K562 (cell line): ENCODE data around the gene ACOX2. TPM values are rescaled to one million over a fixed set of nuclear protein-coding genes. Genes with fewer than 3 reads are reported as not detected.
A peak's percentile ranks its signal among the peaks of the same experiment; 100 is the strongest.

Experiments
- BHLHE40 ChIP-seq: IDR thresholded peaks from 2 replicates; pipeline ENCODE4 v1.6.1; 2011; ENCODE audit warnings: low read length, improper control_type of control experiment
- CBFA2T3 ChIP-seq: fragments of 450-650 bp; IDR thresholded peaks from 2 replicates; pipeline ENCODE4 v1.6.1; 2017
- CHD1 ChIP-seq: fragments of 200-600 bp; sonication (generic); IDR thresholded peaks from one replicate; pipeline ENCODE4 v1.6.1; 2012; ENCODE audit warnings: mild to moderate bottlenecking, moderate library complexity, low read length, inconsistent platforms
- CXXC5 ChIP-seq: fragments of 250-450 bp; sonication (Bioruptor Pico); IDR thresholded peaks from 2 replicates; pipeline ENCODE4 v1.8.0; 2022; ENCODE audit warnings: inconsistent platforms, mild to moderate bottlenecking, moderate library complexity
- EP300 ChIP-seq: IDR thresholded peaks from 2 replicates; pipeline ENCODE4 v1.6.1; 2012; ENCODE audit warnings: low read length, improper control_type of control experiment
- FIP1L1 ChIP-seq: fragments of 200-400 bp; formaldehyde crosslinking; IDR thresholded peaks from 2 replicates; pipeline ENCODE4 v1.6.1; 2018; ENCODE audit warnings: mild to moderate bottlenecking, low read depth, low read length; ENCODE audit not compliant: poor library complexity, severe bottlenecking
- L3MBTL2 ChIP-seq: fragments of 450-650 bp; IDR thresholded peaks from 2 replicates; pipeline ENCODE4 v1.6.1; 2016; ENCODE audit warnings: mild to moderate bottlenecking, moderate library complexity
- MAZ ChIP-seq, 2 experiments: fragments of 450-650 bp in 1 of 2; sonication (generic) in 1 of 2; formaldehyde crosslinking; IDR thresholded peaks in 1 of 2; conservative IDR thresholded peaks in 1 of 2; 2 replicates each; pipeline versions ENCODE4 v1.4.0 to v1.5.0; 2020; ENCODE audit warnings: mild to moderate bottlenecking in 1 of 2, missing genetic modification reagents in 1 of 2
- MBD2 ChIP-seq: sonication (generic); IDR thresholded peaks from 2 replicates; pipeline ENCODE4 v1.6.1; 2016; ENCODE audit warnings: low read depth, borderline replicate concordance
- MYC ChIP-seq, 2 experiments: fragments of 250-450 bp in 1 of 2; sonication (Bioruptor Pico) in 1 of 2; IDR thresholded peaks; 2 replicates each; pipeline versions ENCODE4 v1.5.1 to v1.6.1; 2012 to 2021; ENCODE audit warnings: low read depth in 2 of 2, borderline replicate concordance in 1 of 2, improper control_type of control experiment in 1 of 2, low read length in 1 of 2, mild to moderate bottlenecking in 1 of 2, moderate library complexity in 1 of 2
- NR4A1 ChIP-seq, 2 experiments: fragments of 250-450 bp in 1 of 2; fragments of 450-650 bp in 1 of 2; sonication (Bioruptor Pico) in 1 of 2; IDR thresholded peaks; 2 replicates each; pipeline versions ENCODE4 v1.4.0 to v1.6.1; 2016 to 2020; ENCODE audit warnings: mild to moderate bottlenecking in 2 of 2, missing compliant biosample characterization in 1 of 2, missing genetic modification characterization in 1 of 2, moderate library complexity in 1 of 2
- RAD21 ChIP-seq, 2 experiments: fragments of 250-450 bp in 1 of 2; fragments of 450-650 bp in 1 of 2; sonication (Bioruptor Pico) in 1 of 2; formaldehyde crosslinking in 1 of 2; IDR thresholded peaks in 1 of 2; conservative IDR thresholded peaks in 1 of 2; 2 replicates each; pipeline versions ENCODE4 v1.4.0 to v1.8.0; 2020 to 2022; ENCODE audit warnings: mild to moderate bottlenecking in 2 of 2, moderate library complexity in 1 of 2
- SMAD4 ChIP-seq: fragments of 250-450 bp; sonication (Bioruptor Pico); conservative IDR thresholded peaks from 2 replicates; pipeline ENCODE4 v1.8.0; 2021; ENCODE audit warnings: inconsistent platforms, mild to moderate bottlenecking, moderate library complexity
- TAF15 ChIP-seq: fragments of 200-400 bp; formaldehyde crosslinking; IDR thresholded peaks from 2 replicates; pipeline ENCODE4 v1.6.1; 2017; ENCODE audit warnings: mild to moderate bottlenecking, low read depth, low read length, moderate library complexity
- TAL1 ChIP-seq: fragments of 450-650 bp; IDR thresholded peaks from 2 replicates; pipeline ENCODE4 v1.6.1; 2016; ENCODE audit warnings: mild to moderate bottlenecking
- TCF3 ChIP-seq: sonication (generic); formaldehyde crosslinking; IDR thresholded peaks from 2 replicates; pipeline ENCODE4 v1.4.0; 2020; ENCODE audit warnings: mild to moderate bottlenecking, missing genetic modification reagents
- TFE3 ChIP-seq: fragments of 450-650 bp; formaldehyde crosslinking; IDR thresholded peaks from 2 replicates; pipeline ENCODE4 v1.4.0; 2020; ENCODE audit warnings: mild to moderate bottlenecking, mixed read lengths
- USF2 ChIP-seq: sonication (generic); formaldehyde crosslinking; IDR thresholded peaks from 2 replicates; pipeline ENCODE4 v1.5.0; 2020; ENCODE audit warnings: missing genetic modification reagents
- ZFX ChIP-seq: sonication (generic); formaldehyde crosslinking; IDR thresholded peaks from 2 replicates; pipeline ENCODE4 v1.8.0; 2022; ENCODE audit warnings: mild to moderate bottlenecking, missing genetic modification reagents, moderate library complexity
- ZNF311 ChIP-seq: fragments of 250-450 bp; sonication (Bioruptor Pico); IDR thresholded peaks from 2 replicates; pipeline ENCODE4 v1.4.0; 2020; ENCODE audit warnings: mild to moderate bottlenecking, moderate library complexity
- polyA plus RNA-seq, 8 experiments: library from polyadenylated mRNA; depleted of rRNA in 4 of 8; stranded (reverse) in 5 of 8; unstranded in 3 of 8; fragments of >200 nt; fragmentation: Nextera tagmentation in 2 of 8; fragmentation: Illumina TruSeq in 1 of 8; extraction: Ambion mirVana in 2 of 8; extraction: Trizol in 1 of 8; gene quantifications; 2 replicates each; pipeline versions ENCODE4 v1.2.1 to v1.2.3, GENCODE V29; 2011 to 2014; ENCODE audit warnings: inconsistent platforms in 1 of 8, missing spikeins in 1 of 8
- total RNA-seq, 7 experiments: library from RNA; depleted of rRNA in 6 of 7; stranded (reverse); fragments of >200 nt in 6 of 7; fragmentation: Illumina TruSeq in 2 of 7; extraction: Trizol in 2 of 7; gene quantifications; 2 replicates each; pipeline versions ENCODE4 v1.2.1 to v1.2.3, GENCODE V29; 2011 to 2021; ENCODE audit warnings: low replicate concordance in 1 of 7
- TF ChIP-seq, protein P1 (sequence below): sonication (generic); formaldehyde crosslinking; IDR thresholded peaks from 2 replicates; pipeline ENCODE4 v1.9.0; 2022; ENCODE audit warnings: mild to moderate bottlenecking, missing genetic modification reagents
- TF ChIP-seq, protein P2 (sequence below): fragments of 200-800 bp; sonication (Bioruptor generic); IDR thresholded peaks from 2 replicates; pipeline ENCODE4 v1.6.1; 2017; ENCODE audit warnings: missing genetic modification characterization, missing compliant biosample characterization

Gene ACOX2
- total and polyA plus RNA-seq, 9 of the 15 experiments (the other 6 are each of a cell fraction or from before 2014, with no cell fraction given): 0.15 TPM; not detected in 8

DNA sequence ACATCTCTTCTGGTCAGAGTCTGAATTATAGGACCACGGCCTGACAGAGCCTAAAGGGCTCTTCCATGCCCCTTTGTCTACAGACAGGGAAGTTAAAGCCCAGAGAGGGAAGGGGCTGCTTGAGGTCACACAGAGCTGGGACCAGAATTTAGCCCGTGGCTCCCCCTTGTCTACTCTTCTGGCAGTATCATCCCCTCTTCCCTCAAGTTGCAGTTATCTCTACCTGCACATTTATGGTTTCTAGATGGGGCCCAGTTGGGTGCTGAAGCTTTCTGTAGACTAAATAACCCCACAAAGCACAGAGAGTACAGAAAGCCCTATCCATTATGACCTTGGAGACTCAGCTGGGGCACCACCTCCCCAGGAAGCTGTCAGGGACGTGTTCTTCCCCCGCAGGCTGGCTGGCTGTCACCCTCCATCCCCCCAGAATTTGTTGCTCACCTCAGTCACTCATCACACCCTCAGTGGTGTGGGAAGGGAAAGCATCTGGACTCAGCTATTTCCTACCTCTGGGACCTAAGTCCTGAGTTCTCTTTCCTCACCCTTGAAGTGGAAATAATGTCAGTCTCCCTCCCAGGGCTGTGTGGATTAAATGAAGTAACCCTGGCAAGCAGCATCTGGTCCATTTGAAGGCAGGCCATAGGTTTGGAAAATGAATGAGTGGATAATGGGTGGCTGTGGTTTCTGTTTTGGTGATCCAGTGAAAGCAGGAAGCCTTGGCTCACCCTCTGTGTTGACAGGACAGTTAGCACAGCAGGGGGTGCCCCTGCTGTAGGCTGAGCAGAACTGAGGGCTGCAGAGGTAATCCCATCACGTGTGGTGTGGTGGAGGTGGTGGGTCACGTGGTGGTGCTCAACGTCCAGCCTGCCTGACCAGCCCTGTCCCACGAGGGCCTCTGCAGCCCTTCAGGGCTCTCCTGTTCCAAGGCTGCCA lies 16.3 kb downstream of the ACOX2 start (continued):
- peak in 1 of 2 experiments; percentile 27; a peak in 1 of 4 replicates for TF ChIP-seq RAD21 (CRISPR knock-in tag; conservative IDR thresholded peaks at IDR 0.05 in 1 of 2, IDR thresholded peaks at IDR 0.05 in 1 of 2)
- no peak for TF ChIP-seq TAF15
- no peak for TF ChIP-seq CHD1
- peak; percentile 13; the same call in 1 of the 2 replicates for TF ChIP-seq TAL1
- TF ChIP-seq NR4A1 (CRISPR knock-in tag; IDR thresholded peaks at IDR 0.05): no peak
- no peak for TF ChIP-seq NR4A1 (tag; IDR thresholded peaks at IDR 0.05)
- TF ChIP-seq TCF3 (CRISPR knock-in tag): peak; percentile 23; the same call in 1 of the 2 replicates
- peak; percentile 66 for TF ChIP-seq CXXC5 (CRISPR knock-in tag)
- peak; percentile 93 for TF ChIP-seq L3MBTL2
- no peak for TF ChIP-seq FIP1L1
- peak; percentile 61 for TF ChIP-seq CBFA2T3
- peak; percentile 88 for TF ChIP-seq USF2
- TF ChIP-seq, protein P1, sequence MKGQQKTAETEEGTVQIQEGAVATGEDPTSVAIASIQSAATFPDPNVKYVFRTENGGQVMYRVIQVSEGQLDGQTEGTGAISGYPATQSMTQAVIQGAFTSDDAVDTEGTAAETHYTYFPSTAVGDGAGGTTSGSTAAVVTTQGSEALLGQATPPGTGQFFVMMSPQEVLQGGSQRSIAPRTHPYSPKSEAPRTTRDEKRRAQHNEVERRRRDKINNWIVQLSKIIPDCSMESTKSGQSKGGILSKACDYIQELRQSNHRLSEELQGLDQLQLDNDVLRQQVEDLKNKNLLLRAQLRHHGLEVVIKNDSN (CRISPR knock-in tag): peak; percentile 93
- TF ChIP-seq TFE3: peak; percentile 92
- TF ChIP-seq EP300: no peak
- TF ChIP-seq, protein P2, sequence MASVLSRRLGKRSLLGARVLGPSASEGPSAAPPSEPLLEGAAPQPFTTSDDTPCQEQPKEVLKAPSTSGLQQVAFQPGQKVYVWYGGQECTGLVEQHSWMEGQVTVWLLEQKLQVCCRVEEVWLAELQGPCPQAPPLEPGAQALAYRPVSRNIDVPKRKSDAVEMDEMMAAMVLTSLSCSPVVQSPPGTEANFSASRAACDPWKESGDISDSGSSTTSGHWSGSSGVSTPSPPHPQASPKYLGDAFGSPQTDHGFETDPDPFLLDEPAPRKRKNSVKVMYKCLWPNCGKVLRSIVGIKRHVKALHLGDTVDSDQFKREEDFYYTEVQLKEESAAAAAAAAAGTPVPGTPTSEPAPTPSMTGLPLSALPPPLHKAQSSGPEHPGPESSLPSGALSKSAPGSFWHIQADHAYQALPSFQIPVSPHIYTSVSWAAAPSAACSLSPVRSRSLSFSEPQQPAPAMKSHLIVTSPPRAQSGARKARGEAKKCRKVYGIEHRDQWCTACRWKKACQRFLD: peak; percentile 60; the same call in 1 of the 2 replicates
- no peak for TF ChIP-seq MBD2
- TF ChIP-seq MAZ (CRISPR knock-in tag; conservative IDR thresholded peaks at IDR 0.05 in 1 of 2, IDR thresholded peaks at IDR 0.05 in 1 of 2): no peak
- TF ChIP-seq ZFX (CRISPR knock-in tag): peak; percentile 57
- TF ChIP-seq ZNF311: no peak
- TF ChIP-seq SMAD4: peak; percentile 25; the same call in 1 of the 2 replicates
- peak; percentile 93 for TF ChIP-seq BHLHE40
- TF ChIP-seq MYC (IDR thresholded peaks at IDR 0.05; ENCODE audit: low read depth, low read length): peak; percentile 21; the same call in 1 of the 2 replicates
- no peak for TF ChIP-seq MYC (CRISPR knock-in tag; IDR thresholded peaks at IDR 0.05; ENCODE audit: borderline replicate concordance, low read depth)
